ENCODE measurements around the gene EPHX1. TPM values are rescaled to one million over a fixed set of nuclear protein-coding genes. Genes with fewer than 3 reads are reported as not detected.

Gene EPHX1
- total RNA-seq, 1 donor from 2014 or later: 15.8 TPM

DNA sequence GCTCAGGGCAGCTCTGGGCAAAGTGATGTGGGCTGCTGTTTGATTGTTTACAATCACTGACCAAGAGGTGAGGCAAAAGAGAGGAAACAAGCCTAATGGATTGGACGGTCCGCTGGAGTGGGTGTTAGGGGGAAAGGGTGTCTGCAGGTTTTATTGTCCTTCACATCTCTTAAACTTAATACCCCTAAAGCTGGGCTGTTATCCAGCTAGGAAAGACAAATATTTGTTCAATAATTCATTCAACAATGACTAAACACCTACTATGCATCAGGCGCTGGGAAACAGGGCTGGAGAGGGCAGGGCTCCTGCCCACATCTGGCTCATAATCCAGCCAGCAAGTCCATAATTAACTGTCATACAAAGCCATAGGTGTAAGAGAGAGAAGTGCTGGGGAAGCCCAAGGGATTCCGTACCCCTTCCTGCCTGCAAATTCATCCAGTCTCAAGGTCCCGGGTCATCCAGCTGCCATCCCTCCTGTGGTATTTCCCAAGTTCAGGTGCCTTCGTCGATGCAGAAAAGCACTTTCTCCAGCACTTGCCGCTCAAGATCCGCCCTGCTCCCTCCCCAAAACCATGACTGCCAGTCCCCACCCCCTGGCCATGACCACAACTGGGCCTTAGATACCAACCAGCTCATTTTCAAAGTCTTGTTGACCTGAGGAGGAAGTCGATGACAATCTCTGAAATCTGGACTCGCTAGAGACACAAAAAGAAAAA, 61.6 kb downstream of the EPHX1 start:
- Mint-ChIP-seq H3K9me3 (no peaks in the 10 kb centered on the region), H3K27me3 (ENCODE audit: low read depth) (no peaks in the 10 kb centered on the region), H3K27ac (ENCODE audit: unreplicated experiment) (peak overlapping the region; percentile 20), H3K36me3 (ENCODE audit: low read depth) (no peaks in the 10 kb centered on the region), H3K4me1 (no peaks in the 10 kb centered on the region), H3K4me3 (no peak overlapping the region)
- no peak for DNase-seq (ENCODE audit: low read depth, low spot score)
- TF ChIP-seq CTCF (conservative IDR thresholded peaks at IDR 0.05): no peak

DNA sequence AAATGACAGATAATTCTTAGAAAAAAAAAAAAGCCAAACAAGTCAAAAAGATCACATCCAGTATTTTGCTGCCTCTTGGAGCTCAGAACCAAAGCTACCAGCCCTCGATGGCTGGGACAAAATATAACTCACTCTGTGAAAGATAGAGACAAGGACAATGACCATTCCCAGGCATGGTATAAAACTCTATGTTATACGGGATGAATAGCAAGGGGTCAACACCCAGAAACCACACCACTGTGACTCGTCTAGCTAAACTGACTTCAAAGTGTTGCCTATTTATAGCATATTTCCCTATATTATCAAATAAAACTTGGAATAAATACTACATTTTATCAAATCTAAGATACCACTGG, 62.1 kb downstream of the EPHX1 start:
- TF ChIP-seq CTCF (conservative IDR thresholded peaks at IDR 0.05): no peak
- DNase-seq (ENCODE audit: low read depth, low spot score): no peak
- Mint-ChIP-seq H3K4me3 (no peak overlapping the region), H3K27ac (ENCODE audit: unreplicated experiment) (no peak overlapping the region), H3K27me3 (ENCODE audit: low read depth) (no peaks in the 10 kb centered on the region), H3K4me1 (no peaks in the 10 kb centered on the region), H3K36me3 (ENCODE audit: low read depth) (no peaks in the 10 kb centered on the region), H3K9me3 (no peaks in the 10 kb centered on the region)

DNA sequence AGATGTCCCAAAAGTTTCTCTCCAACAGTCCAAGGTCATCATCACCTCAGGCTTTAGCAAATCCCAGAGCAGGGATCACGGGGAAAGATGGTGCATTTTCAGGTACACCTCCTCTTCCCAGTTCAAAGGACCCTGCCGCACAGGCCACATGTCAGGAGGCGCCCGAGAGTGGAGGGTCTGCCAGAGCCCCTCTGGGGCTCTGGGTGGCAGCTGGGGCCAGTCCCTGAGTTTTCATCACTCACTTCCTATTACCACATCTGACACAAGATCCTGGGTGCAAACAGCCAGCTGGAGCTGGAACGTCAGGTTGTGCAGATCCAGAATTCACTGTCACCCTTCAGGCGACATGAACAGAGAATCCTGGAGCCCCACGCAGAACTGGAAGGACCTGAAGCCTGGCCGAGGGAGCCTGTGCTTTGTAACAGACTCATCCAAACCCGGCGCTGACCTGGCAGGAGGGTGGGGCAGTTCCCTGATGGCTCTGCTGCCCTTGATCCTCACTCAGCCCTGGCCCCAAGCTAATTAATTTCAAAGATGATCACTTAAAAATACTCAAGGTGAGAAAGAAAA, 63.4 kb downstream of the EPHX1 start:
- H3K4me3 Mint-ChIP-seq: no peak overlapping the region
- no peak for DNase-seq (ENCODE audit: low read depth, low spot score)
- no peak for TF ChIP-seq CTCF (conservative IDR thresholded peaks at IDR 0.05)
- no peaks in the 10 kb centered on the region for H3K27me3 Mint-ChIP-seq (ENCODE audit: low read depth)
- H3K4me1 Mint-ChIP-seq: peaks cover 8% of the 10 kb centered on the region
- no peak overlapping the region for H3K27ac Mint-ChIP-seq (ENCODE audit: unreplicated experiment)
- no peaks in the 10 kb centered on the region for H3K9me3 Mint-ChIP-seq
- H3K36me3 Mint-ChIP-seq (ENCODE audit: low read depth): no peaks in the 10 kb centered on the region

DNA sequence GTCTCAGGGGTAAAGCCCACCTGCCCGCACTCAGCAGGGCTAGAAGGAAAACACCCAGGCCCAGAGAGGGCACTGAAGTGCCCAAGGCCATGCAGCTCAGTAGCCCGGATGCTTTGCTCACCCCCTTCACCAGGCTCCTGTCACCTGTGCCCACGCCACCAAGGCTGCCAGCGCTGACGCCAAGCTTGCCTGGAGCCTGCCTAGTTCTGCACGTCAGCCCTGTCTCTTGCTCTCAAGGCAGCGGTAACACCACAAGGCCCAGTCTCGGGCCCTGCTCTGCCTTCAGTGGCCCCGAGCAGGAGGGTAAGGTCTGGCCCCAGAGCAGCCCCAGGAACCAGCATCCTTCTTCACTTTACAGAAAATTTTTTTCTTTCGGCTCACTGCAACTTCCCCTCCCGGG, 64.5 kb downstream of the EPHX1 start:
- Mint-ChIP-seq H3K4me3 (no peak overlapping the region), H3K4me1 (peaks cover 14% of the 10 kb centered on the region), H3K36me3 (ENCODE audit: low read depth) (no peaks in the 10 kb centered on the region), H3K9me3 (no peaks in the 10 kb centered on the region), H3K27me3 (ENCODE audit: low read depth) (no peaks in the 10 kb centered on the region), H3K27ac (ENCODE audit: unreplicated experiment) (no peak overlapping the region)
- no peak for TF ChIP-seq CTCF (conservative IDR thresholded peaks at IDR 0.05)
- no peak for DNase-seq (ENCODE audit: low read depth, low spot score)

- H3K4me3 Mint-ChIP-seq: no peak overlapping the region
- H3K27ac Mint-ChIP-seq (ENCODE audit: unreplicated experiment): no peak overlapping the region
- H3K9me3 Mint-ChIP-seq: no peaks in the 10 kb centered on the region
- peaks cover 22% of the 10 kb centered on the region for H3K4me1 Mint-ChIP-seq
- no peak for TF ChIP-seq CTCF (conservative IDR thresholded peaks at IDR 0.05)
- no peak for DNase-seq (ENCODE audit: low read depth, low spot score)
- H3K36me3 Mint-ChIP-seq (ENCODE audit: low read depth): no peaks in the 10 kb centered on the region
- H3K27me3 Mint-ChIP-seq (ENCODE audit: low read depth): no peaks in the 10 kb centered on the region
These were observed 65.3 kb downstream of the EPHX1 start for GRCh38 chr1:225875044-225875815.

All from neural crest cell (in vitro differentiated cells).